GM19238 (cell line): ENCODE data around the gene HFE.
"Not testable (repeated sequence)": the region's sequence is repeated elsewhere in the genome, so short reads cannot be mapped to it uniquely, and the experiment has no call there.

Experiments
- DNase-seq: peaks from one replicate; pipeline ENCODE4 v3.0.0; 2011; ENCODE audit warnings: low spot score; ENCODE audit not compliant: insufficient read length

Gene HFE

GRCh38 chr6:26058477-26059033 is 28.7 kb upstream of the HFE start:
- not testable (repeated sequence) for DNase-seq

- DNase-seq: no peak
Observed at GRCh38 chr6:26059941-26060340, 27.3 kb upstream of the HFE start.

GRCh38 chr6:26064619-26065257 is 22.5 kb upstream of the HFE start:
- no peak for DNase-seq

GRCh38 chr6:26065952-26066380 is 21.3 kb upstream of the HFE start:
- DNase-seq: peak; percentile 58

- DNase-seq: no peak
Observed at GRCh38 chr6:26067367-26067766, 19.9 kb upstream of the HFE start.

GRCh38 chr6:26068036-26068435 is 19.2 kb upstream of the HFE start:
- no peak for DNase-seq

GRCh38 chr6:26071135-26071534 is 16.1 kb upstream of the HFE start:
- DNase-seq: no peak

GRCh38 chr6:26075063-26075717 is 12.0 kb upstream of the HFE start:
- DNase-seq: no peak

GRCh38 chr6:26078066-26078465 is 9.2 kb upstream of the HFE start:
- DNase-seq: not testable (repeated sequence)

- DNase-seq: not testable (repeated sequence)
Observed at GRCh38 chr6:26081096-26081495, 6.1 kb upstream of the HFE start.

GRCh38 chr6:26086211-26086610 is 1.0 kb upstream of the HFE start:
- no peak for DNase-seq

GRCh38 chr6:26088344-26088743 is 1.1 kb downstream of the HFE start:
- no peak for DNase-seq

- DNase-seq: no peak
Observed at GRCh38 chr6:26089272-26089671, 2.0 kb downstream of the HFE start.

- DNase-seq: no peak
Observed at GRCh38 chr6:26092443-26092842, 5.2 kb downstream of the HFE start.

- DNase-seq: no peak
Observed at GRCh38 chr6:26094036-26094435, 6.8 kb downstream of the HFE start.

- no peak for DNase-seq
Observed at GRCh38 chr6:26097268-26097875, 10.1 kb downstream of the HFE start.

GRCh38 chr6:26103141-26103769 is 16.0 kb downstream of the HFE start:
- no peak for DNase-seq

- DNase-seq: peak; percentile 26
Observed at GRCh38 chr6:26103770-26104456, 16.7 kb downstream of the HFE start.

- no peak for DNase-seq
Observed at GRCh38 chr6:26104457-26105108, 17.4 kb downstream of the HFE start.

GRCh38 chr6:26105109-26105730 is 18.0 kb downstream of the HFE start:
- DNase-seq: no peak
